Mesendoderm (in vitro differentiated cells): ENCODE results near the gene MAP3K20.
A peak's percentile ranks its signal among the peaks of the same experiment; 100 is the strongest.
"Not testable (repeated sequence)": the region's sequence is repeated elsewhere in the genome, so short reads cannot be mapped to it uniquely, and the experiment has no call there.

Experiments used
- DNase-seq: peaks from one replicate; pipeline ENCODE4 v3.0.0; 2013
- H2AK5ac ChIP-seq: 2 replicates; pipeline ENCODE4 v1.6.1; 2013; ENCODE audit warnings: low read length, inconsistent platforms
- H2BK120ac ChIP-seq: 2 replicates; pipeline ENCODE4 v1.6.1; 2013; ENCODE audit warnings: low read depth, mild to moderate bottlenecking, low read length, moderate library complexity, mixed read lengths
- H2BK15ac ChIP-seq: replicated peaks from 2 replicates; pipeline ENCODE4 v1.6.1; 2013; ENCODE audit warnings: low read depth, mild to moderate bottlenecking, moderate library complexity
- H2BK5ac ChIP-seq: 2 replicates; pipeline ENCODE4 v1.6.1; 2013; ENCODE audit warnings: low read length, inconsistent platforms
- H3K18ac ChIP-seq: 2 replicates; pipeline ENCODE4 v1.6.1; 2013; ENCODE audit warnings: mild to moderate bottlenecking, low read length, mixed read lengths
- H3K23ac ChIP-seq: one replicate; pipeline ENCODE4 v1.6.1; 2013; ENCODE audit warnings: low read length
- H3K27ac ChIP-seq: 2 replicates; pipeline ENCODE4 v1.5.1; 2013; ENCODE audit warnings: low read depth, mild to moderate bottlenecking, inconsistent platforms, low read length, moderate library complexity
- H3K27me3 ChIP-seq: 2 replicates; pipeline ENCODE4 v1.6.1; 2013; ENCODE audit warnings: low read length, control low read depth, mild to moderate bottlenecking, inconsistent platforms; ENCODE audit not compliant: insufficient read depth, poor library complexity
- H3K36me3 ChIP-seq: 2 replicates; pipeline ENCODE4 v1.6.1; 2013; ENCODE audit warnings: low read length, inconsistent platforms; ENCODE audit not compliant: control insufficient read depth, insufficient read depth
- H3K4ac ChIP-seq: one replicate; pipeline ENCODE4 v1.6.1; 2013; ENCODE audit warnings: low read depth, mild to moderate bottlenecking, low read length, moderate library complexity
- H3K4me1 ChIP-seq: 2 replicates; pipeline ENCODE4 v1.6.1; 2013; ENCODE audit warnings: low read depth, low read length, inconsistent platforms; ENCODE audit not compliant: control insufficient read depth
- H3K4me2 ChIP-seq: 2 replicates; pipeline ENCODE4 v1.6.1; 2013; ENCODE audit warnings: low read length
- H3K4me3 ChIP-seq: 2 replicates; pipeline ENCODE4 v1.5.1; 2013; ENCODE audit warnings: mild to moderate bottlenecking, low read length
- H3K56ac ChIP-seq: one replicate; pipeline ENCODE4 v1.6.1; 2013; ENCODE audit warnings: low read length
- H3K79me1 ChIP-seq: 2 replicates; pipeline ENCODE4 v1.6.1; 2013; ENCODE audit warnings: low read length, inconsistent platforms
- H3K79me2 ChIP-seq: 2 replicates; pipeline ENCODE4 v1.6.1; 2013; ENCODE audit warnings: mild to moderate bottlenecking, low read length; ENCODE audit not compliant: control insufficient read depth, insufficient read depth
- H3K9ac ChIP-seq: 2 replicates; pipeline ENCODE4 v1.6.1; 2013; ENCODE audit warnings: low read length, inconsistent platforms
- H4K5ac ChIP-seq: one replicate; pipeline ENCODE4 v1.6.1; 2013; ENCODE audit warnings: low read length
- H4K8ac ChIP-seq: one replicate; pipeline ENCODE4 v1.6.1; 2013; ENCODE audit warnings: low read depth, mild to moderate bottlenecking, control low read depth, low read length, moderate library complexity
- WGBS: extraction: QIAGEN DNeasy Blood & Tissue Kit; methylation state at CpG from one replicate; pipeline ENCODE4 v1.1.7; 2013; ENCODE audit warnings: low lambda C conversion rate, missing lambda C conversion rate; ENCODE audit not compliant: insufficient coverage; ENCODE audit errors: extremely low coverage; 5-methylcytosine and 5-hydroxymethylcytosine counted together

Gene MAP3K20

DNA sequence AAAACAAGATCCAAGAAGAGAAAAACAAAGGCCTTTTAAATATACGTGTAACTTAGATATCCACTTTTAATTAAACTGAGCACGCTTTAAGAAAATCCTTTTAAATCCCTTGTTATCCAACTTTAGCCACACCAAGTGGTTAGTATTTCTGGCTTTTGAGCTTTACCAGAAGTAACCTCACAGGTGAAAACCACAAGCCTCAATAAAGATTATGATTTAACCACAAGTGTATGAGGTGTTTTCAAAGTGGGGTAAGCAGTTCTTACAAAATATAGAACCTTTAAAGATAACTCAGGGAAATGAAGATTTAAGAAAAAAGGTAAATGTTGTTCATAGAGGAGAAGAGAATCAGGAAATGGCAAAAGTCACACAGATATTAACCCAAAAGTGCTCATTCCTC, 220.6 kb downstream of the MAP3K20 start:
- no peak overlapping the region for H3K9ac ChIP-seq
- H3K4me3 ChIP-seq, result no peak overlapping the region
- H3K36me3 ChIP-seq, result no peaks in the 10 kb centered on the region
- no peaks in the 10 kb centered on the region for H3K79me1 ChIP-seq
- H3K56ac ChIP-seq, result no peak overlapping the region
- H3K4me2 ChIP-seq, result no peak overlapping the region
- H3K4ac ChIP-seq, result no peak overlapping the region
- no peak overlapping the region for H2AK5ac ChIP-seq
- H4K5ac ChIP-seq, result no peak overlapping the region
- no peaks in the 10 kb centered on the region for H3K79me2 ChIP-seq
- H3K27ac ChIP-seq, result no peak overlapping the region
- no peak overlapping the region for H2BK5ac ChIP-seq
- no peak for DNase-seq
- no peak overlapping the region for H2BK15ac ChIP-seq
- no peak overlapping the region for H3K18ac ChIP-seq
- no CpG with 5 or more reads among the region's 2 CpGs for WGBS
- no peak overlapping the region for H3K23ac ChIP-seq
- H3K4me1 ChIP-seq, result no peaks in the 10 kb centered on the region
- H3K27me3 ChIP-seq, result no peaks in the 10 kb centered on the region
- no peak overlapping the region for H4K8ac ChIP-seq
- no peak overlapping the region for H2BK120ac ChIP-seq

DNA sequence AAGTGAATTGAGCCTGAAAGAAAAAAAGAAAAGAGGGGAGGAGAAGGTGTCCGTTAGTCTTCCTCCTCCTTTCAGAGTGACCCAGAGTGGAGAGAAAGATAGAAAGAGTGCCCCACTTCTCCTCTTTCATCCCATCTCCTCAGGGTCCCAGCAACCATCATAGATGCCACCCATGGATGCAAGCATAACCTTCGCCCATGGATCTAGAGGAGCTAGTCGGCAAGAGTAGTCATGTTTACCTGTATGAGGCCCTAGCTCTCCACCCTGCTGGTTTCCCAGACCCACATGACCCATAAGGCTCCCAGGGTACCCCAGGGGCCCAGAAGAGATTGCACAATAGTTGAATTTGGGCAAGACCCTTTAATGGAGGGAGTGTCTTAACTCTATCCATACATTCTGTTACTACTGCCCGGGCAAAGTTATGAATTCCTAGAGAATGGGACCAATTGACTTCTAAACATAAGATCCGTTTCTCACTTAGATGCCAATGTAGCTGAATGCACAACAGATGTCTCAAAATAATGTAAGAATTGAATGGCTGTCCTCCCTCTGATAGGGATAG, 223.0 kb downstream of the MAP3K20 start:
- H3K4me1 ChIP-seq, result no peaks in the 10 kb centered on the region
- no peak overlapping the region for H3K4ac ChIP-seq
- no peaks in the 10 kb centered on the region for H3K36me3 ChIP-seq
- H3K27ac ChIP-seq, result no peak overlapping the region
- H3K79me1 ChIP-seq, result no peaks in the 10 kb centered on the region
- no peak overlapping the region for H3K56ac ChIP-seq
- no peak overlapping the region for H3K18ac ChIP-seq
- no peak overlapping the region for H4K5ac ChIP-seq
- no peak overlapping the region for H3K4me2 ChIP-seq
- H4K8ac ChIP-seq, result no peak overlapping the region
- H2AK5ac ChIP-seq, result no peak overlapping the region
- no peaks in the 10 kb centered on the region for H3K27me3 ChIP-seq
- H3K9ac ChIP-seq, result no peak overlapping the region
- no peak overlapping the region for H2BK5ac ChIP-seq
- WGBS, result no CpG with 5 or more reads among the region's 5 CpGs
- no peak overlapping the region for H2BK15ac ChIP-seq
- H3K4me3 ChIP-seq, result peak overlapping the region; percentile 15
- H3K79me2 ChIP-seq, result no peaks in the 10 kb centered on the region
- no peak overlapping the region for H2BK120ac ChIP-seq
- peak; percentile 38 for DNase-seq
- no peak overlapping the region for H3K23ac ChIP-seq

DNA sequence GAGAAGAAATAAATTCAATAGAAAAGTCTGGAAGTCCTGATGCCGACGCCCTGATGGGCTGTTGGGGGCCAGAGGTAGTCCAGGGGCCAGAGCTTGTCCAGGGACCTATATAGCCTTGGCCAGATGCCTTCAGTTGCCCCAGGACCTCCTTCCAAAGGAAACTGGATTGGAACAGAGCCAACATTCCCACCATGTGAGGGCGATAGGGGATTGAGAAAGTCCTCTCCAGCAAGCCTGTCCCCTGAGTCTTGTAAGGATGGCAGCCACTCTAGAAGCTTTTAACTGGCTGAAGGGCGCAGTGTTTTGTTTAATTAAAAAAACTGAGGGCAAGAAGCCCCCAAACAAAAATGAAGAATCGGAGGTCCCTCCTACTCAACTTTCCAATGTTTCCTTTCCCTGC, 224.1 kb downstream of the MAP3K20 start:
- WGBS, result no CpG with 5 or more reads among the region's 5 CpGs
- DNase-seq, result peak; percentile 50
- no peak overlapping the region for H3K4me3 ChIP-seq

DNA sequence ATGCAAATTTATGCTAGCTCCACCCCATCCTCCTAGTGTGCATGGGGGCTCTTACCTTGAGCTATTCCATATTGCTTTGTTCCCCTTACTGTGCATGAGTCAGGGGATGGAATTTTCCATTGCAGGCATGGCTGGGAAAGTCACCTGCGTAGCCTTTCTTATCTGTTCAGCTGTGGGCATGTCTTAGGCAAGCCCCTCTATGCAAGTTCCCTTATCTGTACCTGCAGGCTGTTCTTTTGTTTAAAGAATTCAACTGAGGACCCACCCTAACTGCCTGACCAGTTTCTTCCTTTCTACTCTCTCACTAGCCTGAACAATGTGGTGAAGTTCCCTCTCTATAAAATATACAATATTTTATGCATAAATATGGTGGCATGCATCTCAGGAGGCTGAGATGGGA, 224.8 kb downstream of the MAP3K20 start:
- Histone ChIP-seq H3K4me3 (no peak overlapping the region), H3K79me1 (no peaks in the 10 kb centered on the region), H3K56ac (no peak overlapping the region), H2BK15ac (no peak overlapping the region), H3K23ac (no peak overlapping the region), H4K8ac (no peak overlapping the region), H3K18ac (peak overlapping the region; percentile 20), H4K5ac (no peak overlapping the region), H3K27ac (no peak overlapping the region), H3K9ac (no peak overlapping the region), H3K4me1 (no peaks in the 10 kb centered on the region), H2BK5ac (no peak overlapping the region), H3K4me2 (no peak overlapping the region), H2BK120ac (no peak overlapping the region), H2AK5ac (no peak overlapping the region), H3K27me3 (no peaks in the 10 kb centered on the region), H3K79me2 (no peaks in the 10 kb centered on the region), H3K36me3 (no peaks in the 10 kb centered on the region), H3K4ac (no peak overlapping the region)
- no CpG with 5 or more reads among the region's 1 CpG for WGBS
- peak; percentile 69 for DNase-seq

More for the DNA sequence above, 224.1 kb downstream of the MAP3K20 start:
- Histone ChIP-seq H3K56ac (no peak overlapping the region), H2BK120ac (no peak overlapping the region), H4K8ac (no peak overlapping the region), H3K4ac (no peak overlapping the region), H3K79me1 (no peaks in the 10 kb centered on the region), H3K18ac (no peak overlapping the region), H2BK5ac (peak overlapping the region; percentile 29), H2AK5ac (no peak overlapping the region), H4K5ac (no peak overlapping the region), H3K27me3 (no peaks in the 10 kb centered on the region), H2BK15ac (no peak overlapping the region), H3K4me1 (no peaks in the 10 kb centered on the region), H3K79me2 (no peaks in the 10 kb centered on the region), H3K23ac (no peak overlapping the region), H3K36me3 (no peaks in the 10 kb centered on the region), H3K9ac (no peak overlapping the region), H3K4me2 (no peak overlapping the region), H3K27ac (no peak overlapping the region)

- H3K4me2 ChIP-seq, H4K5ac ChIP-seq: not testable (repeated sequence)
- WGBS, result no CpG with 5 or more reads among the region's 4 CpGs
These were observed 225.9 kb downstream of the MAP3K20 start for GRCh38 chr2:173301549-173301948.

DNA sequence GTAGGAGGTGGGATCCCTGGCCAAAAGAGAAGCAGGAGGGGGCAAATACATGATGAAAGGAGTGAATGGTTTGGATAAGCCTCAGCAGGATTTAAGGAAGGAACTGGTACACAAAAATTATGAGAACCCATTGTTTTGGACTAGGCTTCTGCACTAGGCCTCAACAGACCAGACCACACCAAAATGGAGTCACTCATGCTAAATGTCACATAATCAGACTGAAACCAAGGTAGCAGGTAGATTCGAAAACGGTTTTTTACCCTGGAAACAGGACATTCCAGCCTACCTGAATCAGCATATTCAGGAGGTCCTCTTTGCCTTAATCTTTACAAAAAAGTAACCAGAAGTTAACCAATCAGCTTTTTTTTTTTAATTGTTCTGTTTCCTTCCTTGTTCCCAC, 229.7 kb downstream of the MAP3K20 start:
- peak overlapping the region; percentile 95 for H2BK120ac ChIP-seq
- H3K9ac ChIP-seq, result no peak overlapping the region
- no peaks in the 10 kb centered on the region for H3K27me3 ChIP-seq
- H3K4ac ChIP-seq, result peak overlapping the region; percentile 6
- no peaks in the 10 kb centered on the region for H3K79me2 ChIP-seq
- H2AK5ac ChIP-seq, result peak overlapping the region; percentile 22
- H2BK5ac ChIP-seq, result peak overlapping the region; percentile 96
- peak overlapping the region; percentile 88 for H3K27ac ChIP-seq
- H3K36me3 ChIP-seq, result no peaks in the 10 kb centered on the region
- H2BK15ac ChIP-seq, result peak overlapping the region; percentile 47
- no peaks in the 10 kb centered on the region for H3K79me1 ChIP-seq
- H3K4me1 ChIP-seq, result peaks cover 3% of the 10 kb centered on the region
- no peak overlapping the region for H3K4me2 ChIP-seq
- H4K5ac ChIP-seq, result no peak overlapping the region
- peak overlapping the region; percentile 92 for H3K18ac ChIP-seq
- H3K56ac ChIP-seq, result peak overlapping the region; percentile 76
- no peak overlapping the region for H3K23ac ChIP-seq
- no peak overlapping the region for H3K4me3 ChIP-seq
- H4K8ac ChIP-seq, result peak overlapping the region; percentile 39
- DNase-seq, result no peak
- WGBS, result no CpG with 5 or more reads among the region's 2 CpGs

More at GRCh38 chr2:173301549-173301948, 225.9 kb downstream of the MAP3K20 start:
- H3K23ac ChIP-seq, H2BK15ac ChIP-seq, H3K79me1 ChIP-seq, H3K18ac ChIP-seq, H2BK120ac ChIP-seq, H3K79me2 ChIP-seq, DNase-seq, H3K4ac ChIP-seq, H3K27ac ChIP-seq, H3K9ac ChIP-seq, H4K8ac ChIP-seq, H3K4me3 ChIP-seq, H3K27me3 ChIP-seq, H3K56ac ChIP-seq, H2AK5ac ChIP-seq, H2BK5ac ChIP-seq, H3K4me1 ChIP-seq, H3K36me3 ChIP-seq: not testable (repeated sequence)
